HG02588 (cell line): Measurements from ENCODE around the gene DNAH17.

Source experiments
- ATAC-seq: cut with Tn5 transposase; IDR thresholded peaks from one replicate; pipeline ENCODE4 v1.9.1; 2021; ENCODE audit warnings: mild to moderate bottlenecking, moderate library complexity; ENCODE audit not compliant: unreplicated experiment

The DNAH17 gene

DNA sequence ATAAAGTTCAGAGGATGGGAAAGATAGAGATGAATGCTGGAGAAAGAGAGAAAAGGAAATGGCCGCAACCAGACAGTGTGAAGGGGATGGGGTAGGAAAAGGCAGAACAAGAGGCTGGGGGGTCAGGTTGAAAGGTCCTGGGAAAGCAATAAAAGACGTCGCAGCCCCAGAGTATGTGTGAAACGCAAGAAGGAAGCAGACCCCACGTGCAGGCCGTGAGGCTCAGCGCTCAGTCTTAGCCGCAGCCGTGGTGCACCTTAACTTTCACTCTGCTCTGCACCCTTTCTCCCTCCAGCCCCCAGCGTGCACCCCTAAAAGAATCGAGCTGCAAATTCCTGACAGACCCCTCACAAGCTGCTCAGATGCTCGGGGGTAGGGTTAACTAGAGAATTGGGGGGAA is 1.9 kb downstream of the DNAH17 start:
- no peak for ATAC-seq

DNA sequence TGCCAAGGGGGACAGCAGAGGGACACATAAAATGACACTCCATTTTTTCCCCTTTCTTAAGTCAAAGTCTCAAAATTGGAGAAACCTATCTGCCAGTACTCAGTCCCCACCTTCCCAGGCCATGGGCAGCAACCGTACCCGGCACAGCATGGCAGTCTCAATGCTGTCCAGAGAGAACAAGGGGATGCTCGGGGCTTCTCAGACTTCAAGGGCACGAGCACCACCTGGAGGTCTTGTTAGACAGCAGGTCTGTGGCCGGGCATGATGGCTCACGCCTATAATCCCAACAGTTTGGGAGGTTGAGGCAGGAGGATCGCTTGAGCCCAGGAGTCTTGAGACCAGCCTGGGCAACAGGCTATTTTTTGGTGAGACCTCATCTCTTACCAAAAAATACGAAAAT is 3.2 kb downstream of the DNAH17 start:
- ATAC-seq: no peak

DNA sequence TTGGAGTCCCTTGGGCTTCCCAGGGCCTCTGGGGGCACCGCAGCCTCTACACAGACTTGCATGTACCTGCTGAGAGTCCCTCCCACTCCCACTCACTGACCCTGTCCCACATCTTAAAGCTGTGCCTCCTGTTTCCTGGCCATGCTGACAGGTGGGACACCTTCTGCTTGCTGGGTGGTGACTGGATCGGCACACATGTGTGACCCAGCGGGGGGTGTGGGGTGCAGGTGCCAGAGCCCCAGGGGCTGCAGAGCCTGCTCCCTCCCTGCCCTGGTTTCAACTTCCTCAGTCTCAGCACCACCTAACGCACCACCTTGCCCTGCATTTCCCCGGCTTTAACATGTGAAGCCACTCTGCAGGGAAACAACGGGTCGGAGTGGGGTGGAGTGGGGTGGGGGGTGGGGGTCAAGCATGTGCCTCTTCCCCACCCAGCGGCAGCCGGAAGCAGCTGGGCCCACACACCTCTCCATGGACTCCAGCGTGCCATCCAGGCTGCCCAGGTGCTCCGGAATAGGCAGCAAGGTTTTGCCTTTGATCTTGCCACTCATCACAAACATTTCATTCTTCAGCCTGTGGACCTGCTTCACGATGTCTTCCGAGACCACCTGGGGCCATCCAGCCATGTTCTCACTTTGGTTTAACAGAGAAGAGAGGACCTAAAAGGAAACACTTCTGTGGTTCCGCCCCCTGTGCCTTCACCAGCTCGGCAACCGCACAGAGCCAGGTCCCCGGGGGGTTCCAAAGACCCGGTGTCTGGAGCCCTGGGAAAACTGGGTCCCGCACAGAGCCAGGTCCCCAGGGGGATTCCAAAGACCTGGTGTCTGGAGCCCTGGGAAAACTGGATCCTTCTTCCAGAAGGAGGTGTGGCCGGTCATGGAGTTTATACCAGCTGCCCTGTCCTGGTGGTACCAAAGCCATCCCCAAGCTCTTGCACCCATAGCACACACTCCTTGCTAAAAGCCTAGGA is 4.7 kb downstream of the DNAH17 start:
- no peak for ATAC-seq

DNA sequence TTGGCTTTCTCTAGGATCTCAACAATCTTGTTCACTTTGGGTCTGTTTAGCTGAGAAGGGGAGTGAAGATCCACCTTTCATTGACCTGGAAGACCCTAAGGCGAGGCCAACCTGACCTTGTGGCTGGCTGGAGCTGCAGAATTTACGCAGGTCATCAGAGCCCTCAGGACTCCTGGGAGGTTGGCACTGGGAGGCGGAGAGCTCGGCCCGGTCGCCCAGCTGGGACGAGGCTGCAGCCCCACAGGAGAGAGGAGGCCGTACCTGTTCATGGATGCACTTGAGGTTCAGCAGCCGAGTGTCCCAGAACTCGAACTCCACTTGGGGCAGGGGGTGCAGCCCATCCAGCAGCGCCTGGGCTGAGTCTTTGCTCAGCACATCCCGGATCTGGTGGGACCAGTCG is 5.9 kb downstream of the DNAH17 start:
- no peak for ATAC-seq

DNA sequence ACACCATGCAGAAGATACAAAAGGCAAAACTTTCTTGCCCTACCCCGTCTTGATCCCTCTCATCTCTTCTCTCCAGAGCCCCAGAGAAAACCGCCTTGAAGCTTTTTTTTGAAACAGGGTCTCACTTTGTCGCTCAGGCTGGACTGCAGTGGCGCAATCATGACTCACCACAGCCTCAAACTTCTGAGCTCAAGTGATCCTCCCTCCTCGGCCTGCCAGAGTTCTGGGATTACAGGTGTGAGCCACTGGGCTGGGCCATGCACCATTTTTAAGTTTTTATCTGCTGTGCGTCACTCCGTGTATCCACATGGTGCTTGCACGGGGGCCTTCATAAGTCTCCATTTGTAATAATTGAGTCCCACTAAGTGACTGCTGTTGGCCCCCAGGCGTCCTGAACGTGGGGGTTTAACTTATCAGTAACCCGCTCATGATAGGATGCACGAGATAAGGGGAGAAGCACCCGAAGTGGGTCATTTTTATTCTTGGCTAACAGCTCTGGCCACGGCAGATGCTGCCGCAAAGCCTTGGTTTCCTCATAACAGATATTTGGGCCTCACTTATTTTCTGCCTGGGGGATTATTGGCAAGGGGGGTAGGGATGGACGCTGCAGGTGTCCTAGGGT is 8.6 kb downstream of the DNAH17 start:
- no peak for ATAC-seq

DNA sequence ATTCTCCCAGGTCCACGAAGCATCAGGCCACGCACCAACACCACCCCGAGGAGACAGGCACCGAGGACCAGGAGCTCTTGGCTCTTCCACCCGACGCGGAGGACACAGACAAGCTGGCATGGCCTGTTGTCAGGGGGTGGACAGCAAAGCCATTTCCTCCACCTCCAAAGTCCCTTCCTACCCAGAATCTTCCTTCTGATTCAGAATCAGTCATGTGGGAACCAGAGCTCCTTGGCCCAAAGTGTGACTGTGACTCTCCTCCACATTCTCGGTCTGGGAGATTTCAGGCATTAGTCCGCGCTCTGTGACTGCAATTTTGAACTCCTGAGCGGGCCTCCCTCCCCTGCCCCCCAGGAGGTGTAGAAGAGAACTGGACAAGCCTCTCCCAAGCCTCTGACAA is 9.2 kb downstream of the DNAH17 start:
- no peak for ATAC-seq

DNA sequence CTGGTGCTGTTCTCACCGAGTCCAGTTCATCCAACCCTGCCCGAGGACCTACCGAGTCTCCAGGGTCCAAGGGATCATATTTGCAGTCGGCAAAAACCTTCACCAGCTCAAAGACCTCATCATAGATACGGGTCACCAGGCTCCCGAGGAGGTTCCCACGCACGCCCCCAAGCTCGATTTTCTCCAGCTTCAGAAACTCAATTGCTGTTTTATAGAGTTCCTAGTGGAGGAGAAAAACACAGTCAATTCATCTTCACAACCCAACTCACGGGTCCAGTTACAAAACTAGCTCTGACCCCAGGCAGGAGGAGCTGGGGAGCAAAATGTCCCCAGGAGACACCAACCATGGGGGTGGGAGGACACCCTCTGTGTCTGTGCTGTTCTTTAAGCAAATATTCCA is 10.2 kb downstream of the DNAH17 start:
- no peak for ATAC-seq

DNA sequence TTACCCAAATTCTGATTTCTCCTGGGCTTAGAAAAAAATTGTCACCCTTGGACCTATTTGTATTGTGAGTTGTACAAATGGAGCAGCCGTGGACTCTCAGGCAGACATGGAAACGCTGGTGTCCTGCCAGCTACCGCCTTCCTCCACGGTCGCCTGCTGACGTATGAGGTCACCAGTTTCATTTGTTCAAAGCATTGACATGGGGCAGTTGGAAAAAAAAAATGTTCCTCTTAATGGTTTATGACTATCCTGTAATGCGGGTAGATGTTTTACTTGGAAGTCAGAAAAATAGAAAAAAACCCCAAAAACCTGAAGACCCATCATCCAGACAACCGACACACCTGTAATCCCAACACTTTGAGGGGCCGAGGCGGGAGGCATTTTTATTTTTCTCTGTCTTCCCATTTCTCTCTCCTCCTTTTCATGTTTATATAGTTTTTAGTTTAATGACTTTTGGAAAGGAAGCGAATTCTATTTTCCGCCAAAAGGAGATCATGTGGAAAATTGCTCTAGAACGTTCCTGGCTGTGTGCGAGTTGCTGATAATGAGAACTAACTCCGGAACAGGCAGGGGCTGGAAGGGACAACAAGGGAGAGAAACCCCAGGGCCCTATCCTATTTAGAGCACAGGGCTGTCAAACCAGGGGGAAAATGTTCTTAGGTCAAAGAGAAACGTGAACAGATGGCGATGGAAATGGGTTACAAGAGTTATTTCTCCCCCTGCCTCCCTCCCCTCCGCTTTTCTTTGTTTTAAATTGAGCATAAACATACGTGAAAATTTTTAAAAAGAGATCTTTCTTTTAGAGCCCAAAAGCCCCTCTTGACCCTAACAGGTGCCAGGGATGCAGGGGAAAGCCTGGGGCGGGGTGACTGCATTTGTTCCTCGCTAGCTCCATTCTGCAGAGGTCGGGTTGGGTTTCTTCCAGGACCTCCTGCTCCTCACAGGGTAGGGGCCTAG is 13.7 kb downstream of the DNAH17 start:
- ATAC-seq: no peak

DNA sequence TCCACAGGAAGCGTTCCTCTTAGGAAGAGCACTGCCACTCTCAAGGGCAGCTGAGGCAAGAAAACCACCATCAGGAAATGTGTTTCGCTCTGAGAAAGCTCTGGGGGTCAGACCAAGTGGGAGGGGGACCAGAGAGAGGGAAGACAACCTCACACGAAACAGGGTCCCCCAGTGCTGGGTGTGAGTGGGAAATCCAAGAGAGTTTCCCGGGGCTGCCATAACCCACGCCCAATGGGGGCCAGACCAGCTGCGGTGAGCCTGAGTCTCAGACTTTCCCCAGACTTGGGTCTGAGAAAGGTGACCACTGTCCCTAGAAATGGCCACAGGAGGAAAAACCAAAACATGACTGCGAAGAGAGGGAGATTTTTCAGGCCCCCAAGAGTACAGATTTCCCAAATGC is 14.5 kb downstream of the DNAH17 start:
- no peak for ATAC-seq

DNA sequence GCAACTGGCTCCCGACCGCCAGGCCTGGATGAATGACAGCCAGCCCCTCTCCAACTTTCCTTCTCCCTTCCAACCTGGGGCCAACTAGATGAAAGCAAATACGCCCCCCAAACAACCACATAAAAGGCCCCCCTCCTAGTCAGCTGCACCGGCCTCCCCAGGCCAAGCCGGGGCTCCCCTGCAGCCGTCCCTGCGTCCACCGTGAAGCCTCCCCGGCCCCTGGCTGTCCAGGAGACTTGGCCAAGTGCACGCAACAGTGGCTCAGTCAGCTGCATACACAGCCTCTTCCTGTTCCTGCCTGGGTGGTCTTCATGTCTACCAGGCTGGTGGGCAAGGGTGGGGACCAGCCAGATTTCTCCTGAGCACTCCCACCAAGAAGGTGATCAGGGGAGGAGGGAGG is 16.0 kb downstream of the DNAH17 start:
- no peak for ATAC-seq

DNA sequence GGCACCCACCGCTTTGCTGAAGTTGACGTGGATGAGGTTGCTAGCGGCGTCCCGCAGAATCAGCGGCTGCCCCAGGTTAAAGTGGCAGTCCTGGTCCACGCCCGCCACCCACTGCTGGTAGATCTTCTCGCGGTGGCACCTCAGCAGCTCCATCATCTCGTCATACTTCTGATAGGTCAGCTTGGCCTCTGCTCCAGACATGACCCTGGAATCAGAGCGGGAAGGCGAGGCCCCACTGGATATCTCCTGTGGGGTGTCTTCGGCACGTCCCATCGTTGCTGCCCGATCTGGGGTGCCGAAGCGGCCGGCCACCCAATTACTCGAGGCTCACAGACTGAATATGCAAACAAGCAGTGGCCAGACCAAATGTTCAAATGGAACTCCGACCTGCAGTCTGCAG is 16.5 kb downstream of the DNAH17 start:
- ATAC-seq: no peak

DNA sequence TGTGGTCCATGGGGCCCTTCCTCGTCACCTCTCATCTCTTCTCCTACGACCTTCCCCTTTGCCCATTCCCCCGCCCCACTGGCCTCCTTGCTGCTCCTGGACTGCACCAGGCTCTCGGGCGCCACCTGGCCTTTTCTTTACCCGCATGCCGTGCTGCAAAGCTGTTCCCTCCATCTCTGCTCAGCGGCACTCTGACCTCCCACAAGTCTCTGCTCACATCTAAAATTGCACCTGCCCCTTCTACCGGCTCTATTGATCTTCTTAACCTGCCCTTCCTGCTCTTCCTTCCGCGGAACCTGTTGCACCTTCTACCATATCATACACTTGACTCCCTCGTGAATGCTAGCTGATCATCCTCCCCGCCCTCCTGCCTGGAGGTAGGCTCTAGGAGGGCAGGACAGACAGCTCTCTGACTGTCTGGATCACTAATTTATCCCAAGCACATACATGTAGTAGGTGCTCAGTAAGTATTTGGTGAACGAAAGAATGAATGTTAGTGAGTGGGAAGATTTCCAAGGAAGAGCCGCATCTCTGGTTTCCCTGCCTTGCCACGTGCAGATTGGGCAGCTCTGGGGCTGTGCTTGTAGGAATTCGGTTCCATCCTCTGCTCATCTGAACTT is 17.3 kb downstream of the DNAH17 start:
- ATAC-seq: no peak

DNA sequence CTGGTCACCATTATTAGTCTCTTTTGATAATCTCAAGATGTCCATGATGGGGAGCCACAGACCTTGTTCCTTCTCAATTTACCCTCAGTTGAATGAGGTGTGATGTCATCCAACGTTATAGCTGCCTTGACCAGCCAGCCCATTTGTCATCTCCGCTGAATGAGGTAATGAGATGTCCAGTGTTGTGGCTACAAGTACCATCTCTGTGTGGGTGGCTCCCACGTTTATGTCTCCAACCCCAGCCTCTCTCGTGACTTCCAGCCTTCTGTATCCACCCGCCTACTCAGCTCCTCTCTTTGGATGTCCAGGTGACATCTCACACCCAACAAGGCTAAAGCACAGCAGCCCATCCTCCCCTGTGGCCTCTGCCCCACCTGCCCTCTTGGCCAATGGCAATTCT is 18.2 kb downstream of the DNAH17 start:
- no peak for ATAC-seq

DNA sequence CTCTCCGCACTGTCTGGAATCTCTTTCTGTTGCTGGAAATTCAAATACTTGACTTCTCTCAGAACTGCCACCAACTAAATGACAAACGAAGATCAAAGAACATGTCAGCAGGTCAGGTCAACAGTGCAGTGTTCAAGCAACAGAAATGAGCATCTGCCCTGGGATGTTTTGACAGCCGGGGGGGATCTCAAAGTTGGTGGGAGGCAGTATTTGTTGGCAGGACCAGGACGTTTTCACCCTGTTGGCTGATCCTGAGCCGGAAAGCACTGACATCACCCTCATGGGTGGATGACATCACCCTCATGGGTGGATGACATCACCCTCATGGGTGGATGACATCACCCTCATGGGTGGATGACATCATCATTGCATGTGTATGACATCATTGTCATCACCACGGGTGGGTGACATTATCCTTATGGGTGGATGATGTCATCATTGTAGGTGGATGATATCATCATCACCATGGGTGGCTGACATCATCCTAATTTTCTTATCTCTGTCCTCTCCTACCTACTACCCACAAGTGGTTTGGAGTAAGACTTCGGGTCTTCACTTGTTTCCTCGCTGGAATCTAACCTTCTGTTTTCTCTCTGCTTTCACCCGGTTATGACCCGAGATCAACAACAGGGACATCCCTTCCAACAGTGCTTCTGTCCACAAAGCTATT is 18.9 kb downstream of the DNAH17 start:
- no peak for ATAC-seq

DNA sequence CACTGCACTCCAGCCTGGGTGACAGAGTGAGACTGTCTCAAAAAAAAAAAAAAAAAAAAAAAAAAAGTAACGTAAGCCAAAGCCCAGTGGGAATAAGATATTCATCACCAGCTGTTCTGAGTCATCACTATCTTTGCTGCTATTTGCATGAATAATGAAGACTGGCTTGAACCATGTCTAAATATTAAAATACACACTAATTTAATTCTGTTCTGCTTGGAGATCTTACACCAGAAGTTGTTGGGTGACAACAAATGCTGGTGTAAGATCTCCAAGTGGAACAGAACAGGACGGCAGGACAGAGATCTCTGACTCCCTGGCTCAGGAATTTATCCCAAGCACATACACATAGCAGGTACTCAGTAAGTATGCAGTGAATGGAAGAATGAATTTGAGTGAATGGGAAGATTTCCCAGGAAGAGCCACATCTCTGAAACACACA is 19.6 kb downstream of the DNAH17 start:
- no peak for ATAC-seq

DNA sequence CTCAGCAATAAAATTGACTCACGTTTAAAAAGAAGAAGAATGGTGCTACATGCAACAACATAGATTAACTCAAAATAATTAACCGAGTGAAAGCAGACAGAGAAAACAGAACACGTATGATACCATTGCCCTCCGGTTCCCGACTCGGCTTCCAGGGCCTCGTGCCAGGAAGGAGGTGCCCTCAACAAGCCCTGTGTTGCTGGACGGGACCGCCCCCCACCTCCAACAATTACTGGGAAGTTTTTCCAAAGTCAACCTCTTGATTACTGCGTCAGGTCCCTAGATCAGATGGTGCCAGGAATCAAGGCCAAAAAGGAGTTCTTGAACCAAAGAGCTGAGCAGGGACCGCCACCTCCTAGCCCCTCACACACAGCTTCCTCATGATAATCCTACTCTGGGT is 20.4 kb downstream of the DNAH17 start:
- no peak for ATAC-seq

DNA sequence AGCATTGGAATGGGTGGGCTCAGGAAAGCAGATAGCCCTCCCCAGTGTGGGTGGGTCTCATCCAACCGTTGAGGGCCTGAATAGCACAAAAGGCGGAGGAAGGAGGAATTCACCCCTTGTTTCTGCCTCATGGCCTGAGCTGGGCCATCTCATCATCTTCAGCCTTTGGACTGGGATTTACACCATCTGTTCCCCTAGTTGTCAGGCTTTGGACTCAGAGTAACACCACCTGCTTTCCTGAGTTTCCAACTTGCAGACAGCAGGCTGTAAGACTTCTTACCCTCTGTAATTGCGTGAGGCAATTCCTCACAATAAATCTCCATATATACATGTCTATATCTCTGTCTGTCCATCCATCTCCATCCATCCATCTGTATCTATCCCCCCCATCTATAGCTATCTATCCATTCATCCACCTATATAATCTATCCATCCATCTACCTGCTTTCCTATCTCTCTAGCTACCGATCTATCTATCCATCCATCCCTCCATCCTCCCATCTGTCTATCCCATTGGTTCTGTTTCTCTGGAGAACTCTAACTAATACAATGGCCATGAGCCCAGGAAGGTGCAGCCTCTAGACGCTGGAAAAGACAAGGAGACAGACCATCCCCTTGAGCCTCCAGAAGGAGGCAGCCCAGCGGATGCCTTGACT is 21.3 kb downstream of the DNAH17 start:
- no peak for ATAC-seq

DNA sequence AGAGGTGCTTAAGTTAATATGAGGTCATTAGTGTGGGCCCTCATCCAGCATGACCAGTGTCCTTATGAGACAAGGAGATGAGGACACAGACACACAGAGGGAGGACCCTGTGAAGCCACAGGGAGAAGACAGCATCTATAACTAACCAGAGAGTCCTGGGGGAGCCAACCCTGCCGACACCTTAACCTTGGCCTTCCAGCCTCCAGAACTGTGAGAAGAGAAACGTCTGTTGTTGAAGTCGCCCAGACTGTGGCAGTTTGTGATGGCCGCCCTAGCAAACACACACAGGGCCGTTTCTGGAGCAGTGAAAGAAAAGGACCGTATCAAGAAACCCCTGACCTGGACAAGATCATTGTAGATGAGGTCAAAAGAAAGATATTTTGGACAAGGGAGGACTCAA is 26.7 kb downstream of the DNAH17 start:
- no peak for ATAC-seq

DNA sequence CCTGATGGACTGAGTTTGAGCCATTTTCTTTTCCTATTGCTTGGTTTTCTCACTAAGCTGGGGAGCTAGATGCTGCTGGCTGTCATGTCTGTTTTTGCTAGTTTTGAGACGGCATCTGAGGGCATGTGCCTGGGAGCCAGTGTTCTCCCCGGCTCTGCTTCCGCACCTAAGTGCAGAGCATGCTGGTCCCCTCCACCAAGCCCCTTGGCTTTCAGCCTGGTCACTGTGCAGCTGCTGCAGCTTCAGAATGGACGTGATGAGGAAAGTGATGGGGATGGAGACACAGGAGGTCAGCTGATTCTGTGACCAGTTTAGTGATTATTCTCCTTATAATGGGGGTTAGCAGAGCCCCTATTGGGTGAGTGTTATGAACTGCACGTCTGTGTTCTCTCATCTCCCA is 28.5 kb downstream of the DNAH17 start:
- no peak for ATAC-seq

DNA sequence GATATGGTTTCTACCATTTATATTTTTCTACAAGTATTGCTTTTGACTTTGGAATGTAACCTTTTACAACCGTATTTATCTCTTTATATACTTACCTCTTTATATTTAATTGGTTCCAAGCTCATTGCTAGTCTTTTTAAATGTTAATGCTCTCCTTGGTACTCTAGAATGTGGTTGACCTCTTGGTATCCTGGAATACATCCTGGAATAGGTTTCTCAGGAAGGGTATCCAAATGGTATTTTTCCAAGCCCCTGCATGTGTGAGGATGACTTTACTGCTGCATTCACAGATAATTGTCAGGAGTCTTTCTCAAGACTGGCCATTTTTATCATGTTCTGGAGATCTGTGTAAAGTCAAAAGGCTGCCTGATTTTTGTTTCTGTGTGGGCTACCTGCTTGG is 30.2 kb downstream of the DNAH17 start:
- ATAC-seq: no peak
